Lung (tissue), 12 donors: ENCODE data around the gene RPS17. TPM values are rescaled to one million over a fixed set of nuclear protein-coding genes. Genes with fewer than 3 reads are reported as not detected.

ENCODE experiments used
- ATAC-seq: fragments of 200-7000 bp; cut with Tn5 transposase; one replicate; pipeline ENCODE4 v1.9.1; 2020; ENCODE audit warnings: moderate number of reproducible peaks; ENCODE audit not compliant: insufficient read depth, low FRiP score
- DNase-seq, 3 donors: peaks; one replicate each; pipeline ENCODE4 v3.0.0-alpha.2; 2013 to 2017
- H3K27ac ChIP-seq, 2 donors: one replicate each; pipeline ENCODE4 v1.5.1; 2013; ENCODE audit warnings: mild to moderate bottlenecking in 2 of 2, moderate library complexity in 2 of 2, control low read depth in 1 of 2, inconsistent platforms in 1 of 2, low read depth in 1 of 2, low read length in 1 of 2
- H3K27me3 ChIP-seq, 3 donors: one replicate each; pipeline ENCODE4 v1.5.1; 2013; ENCODE audit warnings: low read length in 2 of 3; ENCODE audit not compliant: control insufficient read depth in 3 of 3, insufficient read depth in 3 of 3
- H3K36me3 ChIP-seq, 4 donors: one replicate each; pipeline ENCODE4 v1.5.1; 2013; ENCODE audit warnings: low read length in 4 of 4, mild to moderate bottlenecking in 1 of 4, moderate library complexity in 1 of 4; ENCODE audit not compliant: control insufficient read depth in 4 of 4, insufficient read depth in 4 of 4
- H3K4me1 ChIP-seq, 5 donors: one replicate each; pipeline ENCODE4 v1.5.1; 2013; ENCODE audit warnings: low read length in 5 of 5, mild to moderate bottlenecking in 2 of 5, moderate library complexity in 1 of 5; ENCODE audit not compliant: control insufficient read depth in 5 of 5, insufficient read depth in 5 of 5
- H3K4me3 ChIP-seq: one replicate; pipeline ENCODE4 v1.5.1; 2013; ENCODE audit warnings: mild to moderate bottlenecking, control low read depth, moderate library complexity
- H3K9ac ChIP-seq, 2 donors: one replicate each; pipeline ENCODE4 v1.5.1; 2013; ENCODE audit warnings: low read length in 2 of 2, control low read depth in 1 of 2; ENCODE audit not compliant: insufficient read depth in 1 of 2
- H3K9me3 ChIP-seq, 4 donors: one replicate each; pipeline ENCODE4 v1.5.1; 2013; ENCODE audit warnings: low read length in 3 of 4, mild to moderate bottlenecking in 1 of 4, moderate library complexity in 1 of 4; ENCODE audit not compliant: control insufficient read depth in 4 of 4, insufficient read depth in 3 of 4
- WGBS, 2 donors: extraction: QIAGEN DNeasy Blood & Tissue Kit; methylation state at CpG; one replicate each; pipeline ENCODE4 v1.1.7; 2013; 5-methylcytosine and 5-hydroxymethylcytosine counted together
- polyA plus RNA-seq, 2 donors: library from polyadenylated mRNA; stranded (reverse); fragments of 200-250 nt; gene quantifications; one replicate each; pipeline ENCODE4 v1.2.1, GENCODE V29; 2013
- total RNA-seq, 2 donors: library from RNA; depleted of rRNA in 1 of 2; stranded (reverse); fragments of >200 nt in 1 of 2; gene quantifications; one replicate each; pipeline ENCODE4 v1.2.1, GENCODE V29; 2014 to 2021
- TF ChIP-seq, protein P1 (sequence below): IDR thresholded peaks from 2 replicates; pipeline ENCODE4 v1.5.1; 2012; ENCODE audit warnings: mild to moderate bottlenecking; ENCODE audit errors: control extremely low read depth, extremely low read depth
- donor health status: control.
- donor health status: control.
- donor health status: Bipolar disorder and iron deficiency.
- donor health status: healthy.
- donor health status: DM: yes; HTN: yes; CAD: no.

Gene RPS17
- total and polyA plus RNA-seq, 4 donors, result 1,181 to 4,573 (median 2,417) TPM

DNA sequence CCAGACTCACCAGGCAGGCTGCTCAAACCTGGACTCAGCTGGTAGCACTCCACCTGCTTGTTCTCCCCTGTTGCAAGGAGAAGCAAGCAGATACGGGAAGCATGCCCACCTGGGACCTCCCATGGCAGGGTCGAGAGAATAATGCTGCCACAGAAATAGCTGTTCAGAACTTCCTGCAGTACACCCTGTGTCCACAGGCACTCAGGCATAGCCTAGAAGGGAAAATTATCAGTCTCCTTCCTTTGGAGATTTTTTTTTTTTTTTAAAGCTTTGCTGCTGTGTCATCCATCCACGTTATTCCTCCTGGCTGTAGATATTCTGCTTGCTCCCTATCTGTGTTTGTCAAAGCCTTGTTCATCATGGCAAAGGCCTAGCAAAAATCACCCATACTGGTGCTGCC is 32.7 kb upstream of the RPS17 start:
- Histone ChIP-seq H3K4me3 (no peak overlapping the region), H3K27me3 (peaks cover 0 to 9% (median 0%) of the 10 kb centered on the region in 3 donors), H3K36me3 (peaks cover 0 to 3% (median 0%) of the 10 kb centered on the region in 4 donors), H3K9me3 (peaks cover 0 to 2% (median 0%) of the 10 kb centered on the region in 4 donors), H3K9ac (no peak overlapping the region), H3K4me1 (peaks cover 0 to 17% (median 7%) of the 10 kb centered on the region in 5 donors), H3K27ac (no peak overlapping the region)
- WGBS, 2 donors, result 64 to 68% methylated on average over 3 of the region's 3 CpGs
- no peak for ATAC-seq
- DNase-seq, result no peak
- TF ChIP-seq, protein P1, sequence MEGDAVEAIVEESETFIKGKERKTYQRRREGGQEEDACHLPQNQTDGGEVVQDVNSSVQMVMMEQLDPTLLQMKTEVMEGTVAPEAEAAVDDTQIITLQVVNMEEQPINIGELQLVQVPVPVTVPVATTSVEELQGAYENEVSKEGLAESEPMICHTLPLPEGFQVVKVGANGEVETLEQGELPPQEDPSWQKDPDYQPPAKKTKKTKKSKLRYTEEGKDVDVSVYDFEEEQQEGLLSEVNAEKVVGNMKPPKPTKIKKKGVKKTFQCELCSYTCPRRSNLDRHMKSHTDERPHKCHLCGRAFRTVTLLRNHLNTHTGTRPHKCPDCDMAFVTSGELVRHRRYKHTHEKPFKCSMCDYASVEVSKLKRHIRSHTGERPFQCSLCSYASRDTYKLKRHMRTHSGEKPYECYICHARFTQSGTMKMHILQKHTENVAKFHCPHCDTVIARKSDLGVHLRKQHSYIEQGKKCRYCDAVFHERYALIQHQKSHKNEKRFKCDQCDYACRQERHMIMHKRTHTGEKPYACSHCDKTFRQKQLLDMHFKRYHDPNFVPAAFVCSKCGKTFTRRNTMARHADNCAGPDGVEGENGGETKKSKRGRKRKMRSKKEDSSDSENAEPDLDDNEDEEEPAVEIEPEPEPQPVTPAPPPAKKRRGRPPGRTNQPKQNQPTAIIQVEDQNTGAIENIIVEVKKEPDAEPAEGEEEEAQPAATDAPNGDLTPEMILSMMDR, result no peak

- Histone ChIP-seq H3K27me3 (peaks cover 0 to 9% (median 0%) of the 10 kb centered on the region in 3 donors), H3K9ac (no peak overlapping the region), H3K36me3 (peaks cover 0 to 3% (median 0%) of the 10 kb centered on the region in 4 donors), H3K9me3 (peaks cover 0 to 2% (median 0%) of the 10 kb centered on the region in 4 donors), H3K27ac (no peak overlapping the region), H3K4me3 (no peak overlapping the region), H3K4me1 (peaks cover 0 to 17% (median 7%) of the 10 kb centered on the region in 5 donors)
- DNase-seq (peak in 1 of 3 donors; percentile 22), ATAC-seq (no peak)
- TF ChIP-seq, protein P1, result no peak
- 73 to 81% methylated on average over 5 of the region's 5 CpGs for WGBS, 2 donors
Measured at GRCh38 chr15:82572311-82572710, 32.1 kb upstream of the RPS17 start.

DNA sequence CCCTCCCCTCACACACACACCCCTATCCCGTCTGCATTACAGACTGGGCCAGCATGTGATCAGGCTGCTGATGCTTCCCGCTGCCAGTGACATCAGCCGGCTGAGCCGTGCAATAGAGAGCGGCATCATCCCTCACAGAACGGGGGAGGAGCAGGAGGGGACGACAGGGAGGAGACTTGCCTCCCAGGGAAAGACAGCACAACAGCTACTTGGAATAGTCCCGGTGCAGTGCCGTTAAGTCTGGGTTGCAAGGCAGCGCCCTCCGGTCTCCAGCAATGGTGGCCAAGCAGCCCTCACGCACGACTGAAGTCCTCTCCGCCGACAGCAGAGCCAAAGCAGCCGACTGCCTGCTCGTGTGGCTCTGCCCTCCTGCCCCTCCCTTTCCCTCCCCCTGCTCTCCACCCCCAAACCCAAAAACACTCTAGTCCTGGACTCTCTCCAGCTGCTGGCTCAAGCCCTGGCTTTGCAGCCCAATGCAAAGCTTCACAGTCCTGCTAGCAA is 31.5 kb upstream of the RPS17 start:
- Histone ChIP-seq H3K9ac (peak overlapping the region in 1 of 2 donors; percentile 63), H3K4me1 (peaks cover 0 to 17% (median 7%) of the 10 kb centered on the region in 5 donors), H3K27ac (peak overlapping the region in 1 of 2 donors; percentile 32), H3K4me3 (no peak overlapping the region), H3K36me3 (peaks cover 0 to 3% (median 0%) of the 10 kb centered on the region in 4 donors), H3K9me3 (peaks cover 0 to 2% (median 0%) of the 10 kb centered on the region in 4 donors), H3K27me3 (peaks cover 0 to 9% (median 0%) of the 10 kb centered on the region in 3 donors)
- 4 to 8% methylated on average over 17 of the region's 17 CpGs for WGBS, 2 donors
- DNase-seq (peak; percentile 90 to 96 (median 94)), ATAC-seq (peak; percentile 51)
- TF ChIP-seq, protein P1, result no peak
